Heart left ventricle (tissue), 16 donors: ENCODE results near the gene RRP9. TPM values are rescaled to one million over a fixed set of nuclear protein-coding genes. Genes with fewer than 3 reads are reported as not detected.

Experiments used
- ATAC-seq, 4 donors: fragments of 200-7000 bp; cut with Tn5 transposase; one replicate each; pipeline ENCODE4 v1.9.1; 2020 to 2022; ENCODE audit warnings: moderate library complexity in 4 of 4, mild to moderate bottlenecking in 3 of 4, moderate number of reproducible peaks in 1 of 4
- DNase-seq, 5 donors: peaks; one replicate each; pipeline ENCODE4 v3.0.0-alpha.2; 2020
- H3K27ac ChIP-seq, 12 donors: fragments of 200-600 bp; sonication (generic) in 4 of 12; one replicate each; pipeline versions ENCODE4 v1.5.0 to v1.8.0; 2016 to 2022; ENCODE audit warnings: mild to moderate bottlenecking in 2 of 12
- H3K27me3 ChIP-seq, 9 donors: fragments of 200-600 bp; sonication (generic) in 2 of 9; one replicate each; pipeline versions ENCODE4 v1.5.1 to v1.8.0; 2016 to 2022; ENCODE audit warnings: mild to moderate bottlenecking in 3 of 9
- H3K36me3 ChIP-seq, 9 donors: fragments of 200-600 bp; sonication (generic) in 2 of 9; one replicate each; pipeline versions ENCODE4 v1.5.0 to v1.8.0; 2018 to 2022; ENCODE audit warnings: mild to moderate bottlenecking in 2 of 9
- H3K4me1 ChIP-seq, 12 donors: fragments of 200-600 bp; sonication (generic) in 4 of 12; one replicate each; pipeline versions ENCODE4 v1.5.0 to v1.8.0; 2016 to 2022; ENCODE audit warnings: mild to moderate bottlenecking in 3 of 12
- H3K4me3 ChIP-seq, 12 donors: fragments of 200-600 bp; sonication (generic) in 4 of 12; one replicate each; pipeline versions ENCODE4 v1.5.0 to v1.8.0; 2017 to 2022; ENCODE audit warnings: mild to moderate bottlenecking in 9 of 12, moderate library complexity in 4 of 12
- H3K9me3 ChIP-seq, 12 donors: fragments of 200-600 bp; sonication (generic) in 4 of 12; one replicate each; pipeline versions ENCODE4 v1.5.0 to v1.8.0; 2016 to 2022; ENCODE audit warnings: mild to moderate bottlenecking in 1 of 12
- POLR2A ChIP-seq, 2 donors: fragments of 450-650 bp; IDR thresholded peaks; one replicate each; pipeline ENCODE4 v1.6.1; 2017; ENCODE audit warnings: antibody characterized with exemption in 2 of 2, mild to moderate bottlenecking in 2 of 2, moderate library complexity in 2 of 2
- WGBS, 4 donors: extraction: QIAGEN DNeasy Blood & Tissue Kit in 2 of 4; methylation state at CpG; one replicate each; pipeline versions ENCODE4 v1.1.5 to v1.1.7; 2013 to 2018; 5-methylcytosine and 5-hydroxymethylcytosine counted together
- intact Hi-C, 10 donors: fragments of 100-400 bp; cut with DNase I; formaldehyde crosslinking; loops; one replicate each; pipeline versions ENCODE4 v1.11.1 to v1.14.2; 2022
- polyA plus RNA-seq, 2 donors: library from polyadenylated mRNA; stranded (reverse); fragments of 200-250 nt; gene quantifications; one replicate each; pipeline ENCODE4 v1.2.3, GENCODE V29; 2013
- total RNA-seq, 9 donors: library from RNA; depleted of rRNA in 2 of 9; stranded (reverse); fragments of >200 nt in 2 of 9; fragmentation: NEBNext Ultra II Directional in 3 of 9; extraction: Animal tissue kit (Norgen Biotek cat#: 25700) in 3 of 9; gene quantifications; one replicate each; pipeline versions ENCODE4 v1.1.0 to v1.2.4, GENCODE V29; 2016 to 2023
- TF ChIP-seq, protein P1 (sequence below), 12 donors: fragments of 200-600 bp; sonication (generic) in 4 of 12; IDR thresholded peaks; one replicate each; pipeline versions ENCODE4 v1.5.0 to v1.8.0; 2018 to 2022; ENCODE audit warnings: antibody characterized with exemption in 12 of 12, mild to moderate bottlenecking in 5 of 12
- donor health status: ischemic (EF 13 %, LVEDD 7.1; RV severe dilation, severe dysfunction).
- donor health status: healthy with polysubstance abuse.
- donor health status: DM: no; HTN: yes; CAD: no.
- donor health status: DM: no; HTN: no; CAD: no.
- donor health status: ischemic (EF 25% LVEDD 6.9; RV normal size, moderate dysfunction).
- donor health status: ischemic (EF 25% LVEDD 5.7; RV mildly dilated, moderate dysfunction).
- donor health status: healthy.
- donor health status: DM: yes; HTN: yes; CAD: no.
- donor health status: ischemic (EF 35%, LVEDD 5.7; RV mildly dilated, moderate dysfunction).
- donor health status: nonischemic (EF 11% LVEDD 7.7; RV severe dilation, severe dysfunction).
- donor health status: DM: yes; HTN: yes; CAD: no.
- donor health status: PGD.
- donor health status: ischemic (EF 29% LVEDD 5.4; RV normal size, mild dysfunction).
- donor health status: nonischemic (EF 23%, LVEDD 6.1; RV moderate dilation, normal function).

RRP9 gene
- total and polyA plus RNA-seq, 11 donors, result 6.1 to 30.8 (median 10.8) TPM

GRCh38 chr3:51941463-51941797, 274 bp downstream of the RRP9 start:
- Histone ChIP-seq H3K9me3 (no peaks in the 10 kb centered on the region), H3K4me3 (peak overlapping the region; percentile 36 to 93 (median 76)), H3K4me1 (peaks cover 3 to 32% (median 23%) of the 10 kb centered on the region in 12 donors), H3K36me3 (peaks cover 0 to 42% (median 19%) of the 10 kb centered on the region in 9 donors), H3K27ac (peak overlapping the region in 11 of 12 donors; percentile 28 to 78 (median 58)), H3K27me3 (no peaks in the 10 kb centered on the region)
- DNase-seq (no peak), ATAC-seq (no peak)
- 0 to 1% (median 0%) methylated on average over 13 to 20 of the region's 20 CpGs for WGBS, 4 donors
- TF ChIP-seq, protein P1, sequence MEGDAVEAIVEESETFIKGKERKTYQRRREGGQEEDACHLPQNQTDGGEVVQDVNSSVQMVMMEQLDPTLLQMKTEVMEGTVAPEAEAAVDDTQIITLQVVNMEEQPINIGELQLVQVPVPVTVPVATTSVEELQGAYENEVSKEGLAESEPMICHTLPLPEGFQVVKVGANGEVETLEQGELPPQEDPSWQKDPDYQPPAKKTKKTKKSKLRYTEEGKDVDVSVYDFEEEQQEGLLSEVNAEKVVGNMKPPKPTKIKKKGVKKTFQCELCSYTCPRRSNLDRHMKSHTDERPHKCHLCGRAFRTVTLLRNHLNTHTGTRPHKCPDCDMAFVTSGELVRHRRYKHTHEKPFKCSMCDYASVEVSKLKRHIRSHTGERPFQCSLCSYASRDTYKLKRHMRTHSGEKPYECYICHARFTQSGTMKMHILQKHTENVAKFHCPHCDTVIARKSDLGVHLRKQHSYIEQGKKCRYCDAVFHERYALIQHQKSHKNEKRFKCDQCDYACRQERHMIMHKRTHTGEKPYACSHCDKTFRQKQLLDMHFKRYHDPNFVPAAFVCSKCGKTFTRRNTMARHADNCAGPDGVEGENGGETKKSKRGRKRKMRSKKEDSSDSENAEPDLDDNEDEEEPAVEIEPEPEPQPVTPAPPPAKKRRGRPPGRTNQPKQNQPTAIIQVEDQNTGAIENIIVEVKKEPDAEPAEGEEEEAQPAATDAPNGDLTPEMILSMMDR (IDR thresholded peaks at IDR 0.05), result no peak
- no peak for TF ChIP-seq POLR2A (IDR thresholded peaks at IDR 0.05)
- intact Hi-C loops, result loop anchor here in 4 of 10 donors (5.0 kb wide), 3 partner anchors 36 to 206 kb away; partner anchors contain the start of gene ABHD14A (in 1 of the 4)

- peaks cover 0 to 47% (median 24%) of the 10 kb centered on the region in 9 donors for H3K36me3 ChIP-seq
- peak overlapping the region in 6 of 12 donors; percentile 53 to 78 (median 63) for H3K27ac ChIP-seq
- H3K4me1 ChIP-seq, result peaks cover 3 to 32% (median 23%) of the 10 kb centered on the region in 12 donors
- intact Hi-C loops, result loop anchor here in 4 of 10 donors (5.0 kb wide), 3 partner anchors 36 to 206 kb away; partner anchors contain the start of gene ABHD14A (in 1 of the 4)
- H3K9me3 ChIP-seq, result no peaks in the 10 kb centered on the region
- WGBS, 4 donors, result 37 to 43% (median 40%) methylated on average over 13 of the region's 13 CpGs
- peak in 3 of 5 donors; percentile 5 to 15 (median 13) for DNase-seq
- TF ChIP-seq, protein P1 (IDR thresholded peaks at IDR 0.05), result no peak
- TF ChIP-seq POLR2A (IDR thresholded peaks at IDR 0.05), result no peak
- peak overlapping the region; percentile 36 to 93 (median 76) for H3K4me3 ChIP-seq
- no peaks in the 10 kb centered on the region for H3K27me3 ChIP-seq
- no peak for ATAC-seq
Measured at GRCh38 chr3:51940648-51941462, 849 bp downstream of the RRP9 start.

GRCh38 chr3:51938780-51939425, 2.8 kb downstream of the RRP9 start:
- intact Hi-C loops, result no loop called here
- Histone ChIP-seq H3K4me3 (no peak overlapping the region), H3K4me1 (peaks cover 3 to 32% (median 23%) of the 10 kb centered on the region in 12 donors), H3K27me3 (no peaks in the 10 kb centered on the region), H3K9me3 (no peaks in the 10 kb centered on the region), H3K27ac (no peak overlapping the region), H3K36me3 (peaks cover 0 to 56% (median 41%) of the 10 kb centered on the region in 9 donors)
- TF ChIP-seq, protein P1 (IDR thresholded peaks at IDR 0.05), result no peak
- no peak for TF ChIP-seq POLR2A (IDR thresholded peaks at IDR 0.05)
- ATAC-seq (no peak), DNase-seq (peak in 1 of 5 donors; percentile 12)
- WGBS, 4 donors, result 83 to 92% (median 89%) methylated on average over 9 of the region's 9 CpGs
